SIG-M5 (cell line): Measurements from ENCODE around the gene ATXN7L1.

Experiments
- DNase-seq: peaks from one replicate; lab custom pipeline; 2025; lab: John Stamatoyannopoulos, UW

The ATXN7L1 gene, protein sequence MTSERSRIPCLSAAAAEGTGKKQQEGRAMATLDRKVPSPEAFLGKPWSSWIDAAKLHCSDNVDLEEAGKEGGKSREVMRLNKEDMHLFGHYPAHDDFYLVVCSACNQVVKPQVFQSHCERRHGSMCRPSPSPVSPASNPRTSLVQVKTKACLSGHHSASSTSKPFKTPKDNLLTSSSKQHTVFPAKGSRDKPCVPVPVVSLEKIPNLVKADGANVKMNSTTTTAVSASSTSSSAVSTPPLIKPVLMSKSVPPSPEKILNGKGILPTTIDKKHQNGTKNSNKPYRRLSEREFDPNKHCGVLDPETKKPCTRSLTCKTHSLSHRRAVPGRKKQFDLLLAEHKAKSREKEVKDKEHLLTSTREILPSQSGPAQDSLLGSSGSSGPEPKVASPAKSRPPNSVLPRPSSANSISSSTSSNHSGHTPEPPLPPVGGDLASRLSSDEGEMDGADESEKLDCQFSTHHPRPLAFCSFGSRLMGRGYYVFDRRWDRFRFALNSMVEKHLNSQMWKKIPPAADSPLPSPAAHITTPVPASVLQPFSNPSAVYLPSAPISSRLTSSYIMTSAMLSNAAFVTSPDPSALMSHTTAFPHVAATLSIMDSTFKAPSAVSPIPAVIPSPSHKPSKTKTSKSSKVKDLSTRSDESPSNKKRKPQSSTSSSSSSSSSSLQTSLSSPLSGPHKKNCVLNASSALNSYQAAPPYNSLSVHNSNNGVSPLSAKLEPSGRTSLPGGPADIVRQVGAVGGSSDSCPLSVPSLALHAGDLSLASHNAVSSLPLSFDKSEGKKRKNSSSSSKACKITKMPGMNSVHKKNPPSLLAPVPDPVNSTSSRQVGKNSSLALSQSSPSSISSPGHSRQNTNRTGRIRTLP

DNA sequence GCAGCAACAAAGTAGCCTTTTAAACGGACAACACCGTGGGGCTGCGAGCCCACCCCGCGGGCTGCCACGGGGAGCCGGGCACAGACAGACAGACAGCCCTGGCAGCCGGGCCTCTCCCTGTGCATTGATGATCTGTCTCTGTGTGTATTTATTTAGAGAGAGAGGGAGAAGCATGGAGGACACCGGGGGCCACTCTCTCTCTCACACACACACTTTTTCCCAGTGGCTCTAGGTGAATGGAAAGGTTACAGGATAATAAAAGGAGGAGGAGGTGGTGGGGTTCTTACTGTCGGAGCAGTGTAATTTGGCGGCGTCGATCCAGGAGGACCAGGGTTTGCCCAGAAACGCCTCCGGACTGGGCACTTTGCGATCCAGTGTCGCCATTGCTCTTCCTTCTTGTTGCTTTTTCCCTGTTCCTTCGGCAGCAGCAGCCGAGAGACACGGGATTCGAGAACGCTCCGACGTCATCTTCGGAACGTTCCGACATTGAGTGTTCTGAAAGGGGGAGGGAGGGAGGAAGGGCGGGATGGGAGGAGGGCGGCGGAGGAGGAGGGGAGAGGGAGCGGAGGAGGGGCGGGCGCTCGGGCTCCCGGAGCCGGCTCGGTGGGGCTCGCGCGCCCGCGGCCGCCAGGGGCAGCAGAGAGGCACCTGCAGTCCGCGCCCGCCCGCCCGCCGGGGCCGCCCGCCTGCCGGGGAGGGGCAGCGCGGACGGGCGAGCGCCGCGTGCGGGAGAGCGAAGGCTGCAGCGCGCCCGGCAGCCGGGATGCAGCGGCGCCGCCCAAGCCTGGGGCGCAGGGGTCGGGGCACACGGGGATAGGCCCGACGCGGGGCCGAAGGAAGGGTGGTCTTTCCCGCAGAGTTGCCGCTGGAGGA is at the start of gene ATXN7L1:
Gene ATXN7L1 (minus strand): TSS at position 509 of the 873 bp plus-strand sequence. CDS start 41 bp downstream, at position 468.
- DNase-seq, result peak; percentile 68

DNA sequence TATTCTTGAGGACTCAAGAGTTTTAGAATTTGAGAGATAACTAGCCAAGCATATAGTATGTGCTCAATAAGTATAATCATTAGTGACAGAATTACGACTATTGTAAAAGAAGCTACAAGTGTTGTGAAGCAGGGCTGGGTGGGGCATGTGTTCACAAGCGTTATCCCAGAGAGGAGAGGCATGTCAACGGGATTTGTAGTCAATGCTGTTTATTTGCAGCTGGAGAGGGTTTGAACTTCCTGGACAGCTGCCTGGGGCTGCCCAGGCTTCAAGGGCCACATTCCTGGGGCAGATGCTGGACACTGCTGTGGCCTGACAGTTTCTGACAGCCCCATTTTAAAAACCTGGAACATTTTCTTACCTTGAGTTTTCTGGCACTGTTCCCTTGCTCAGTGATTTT is 49.7 kb upstream of the ATXN7L1 start:
- no peak for DNase-seq

DNA sequence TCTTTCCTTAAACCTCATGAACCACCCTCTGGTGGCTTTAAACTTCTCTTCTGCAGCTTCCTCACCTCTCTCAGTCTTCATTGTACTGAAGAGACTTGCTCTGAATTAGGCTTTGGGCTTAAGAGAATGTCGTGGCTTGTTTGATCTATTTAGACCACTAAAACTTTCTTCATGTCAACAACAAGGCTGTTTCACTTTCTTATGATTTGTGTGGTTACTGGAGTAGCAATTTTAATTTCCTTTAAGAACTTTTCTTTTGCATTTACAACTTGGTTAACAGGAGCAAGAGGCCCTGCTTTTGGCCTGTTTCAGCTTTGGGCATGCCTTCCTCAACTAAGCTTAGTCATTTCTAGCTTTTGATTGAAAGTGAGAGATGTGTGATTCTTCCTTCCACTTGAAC is 48.5 kb upstream of the ATXN7L1 start:
- no peak for DNase-seq

DNA sequence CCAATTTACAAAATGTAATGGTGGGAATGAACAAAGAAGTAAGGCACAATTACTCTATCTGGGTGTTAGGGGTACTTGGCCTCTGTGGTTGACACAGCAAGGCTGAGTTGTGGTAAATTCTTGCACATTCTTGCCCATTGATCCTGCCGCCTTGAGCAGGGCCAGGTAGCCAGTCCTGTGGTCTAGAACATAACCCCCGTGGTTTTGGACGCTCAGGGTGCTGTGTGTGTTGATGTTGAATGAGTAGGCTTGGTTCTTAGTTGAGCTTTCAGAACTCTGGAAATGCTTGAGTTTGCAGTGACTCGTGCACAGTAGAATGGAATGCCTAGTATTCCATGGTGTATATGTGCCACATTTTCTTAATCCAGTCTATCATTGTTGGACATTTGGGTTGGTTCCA is 44.4 kb upstream of the ATXN7L1 start:
- DNase-seq, result no peak

DNA sequence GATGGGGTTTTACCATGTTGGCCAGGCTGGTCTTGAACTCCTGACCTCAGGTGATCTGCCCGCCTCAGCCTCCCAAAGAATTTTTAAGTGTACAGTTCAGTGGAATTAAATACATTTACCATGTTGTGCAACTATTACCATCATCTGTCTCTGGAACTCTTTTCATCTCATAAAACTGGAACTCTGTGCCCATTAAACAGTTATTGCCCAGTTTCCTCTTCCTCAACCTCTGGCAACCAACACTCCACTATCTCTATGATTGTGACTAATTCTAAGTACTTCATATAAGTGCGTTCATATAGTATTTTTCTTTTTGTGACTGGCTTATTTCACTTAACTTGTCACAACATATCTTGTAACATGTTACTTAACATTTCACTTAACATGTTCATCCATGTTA is 41.3 kb upstream of the ATXN7L1 start:
- no peak for DNase-seq

DNA sequence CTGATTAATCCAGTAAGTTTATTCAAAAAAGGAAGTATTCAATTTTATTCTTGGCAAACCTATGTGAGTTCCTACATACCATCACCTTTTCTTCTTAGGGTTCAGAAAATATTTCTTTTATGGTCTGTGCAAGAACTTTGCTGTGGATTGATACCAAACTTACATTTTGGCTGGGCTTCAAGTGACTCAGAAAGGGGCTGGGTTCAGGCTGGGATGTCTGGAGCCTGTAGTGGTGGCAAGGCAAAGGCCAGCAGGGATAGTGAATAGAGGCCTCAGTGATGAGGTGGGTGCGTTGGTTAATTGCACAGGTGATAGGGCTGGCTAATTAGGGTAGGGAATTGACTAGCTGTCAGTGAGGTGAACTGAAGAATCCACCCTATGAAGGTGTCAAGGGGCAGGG is 40.2 kb upstream of the ATXN7L1 start:
- DNase-seq, result no peak

DNA sequence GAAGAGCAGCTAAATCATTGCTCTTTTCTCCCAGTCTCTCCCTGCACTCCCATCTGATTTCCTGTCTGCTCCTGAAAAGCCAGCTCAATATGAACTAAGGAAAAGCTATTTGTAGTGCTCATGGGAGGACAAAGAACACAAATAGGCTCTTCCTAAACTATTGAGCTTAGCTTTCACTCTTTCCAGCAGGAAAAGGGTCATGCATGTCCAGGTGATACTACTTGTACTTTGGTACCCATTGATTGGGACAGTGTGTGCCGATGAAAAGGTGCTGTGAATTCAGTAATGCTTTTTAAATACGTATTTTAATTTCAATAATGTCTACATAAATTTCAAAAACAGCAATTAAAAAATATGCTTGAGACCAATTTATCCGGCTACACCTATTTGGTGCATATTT is 37.5 kb upstream of the ATXN7L1 start:
- no peak for DNase-seq

DNA sequence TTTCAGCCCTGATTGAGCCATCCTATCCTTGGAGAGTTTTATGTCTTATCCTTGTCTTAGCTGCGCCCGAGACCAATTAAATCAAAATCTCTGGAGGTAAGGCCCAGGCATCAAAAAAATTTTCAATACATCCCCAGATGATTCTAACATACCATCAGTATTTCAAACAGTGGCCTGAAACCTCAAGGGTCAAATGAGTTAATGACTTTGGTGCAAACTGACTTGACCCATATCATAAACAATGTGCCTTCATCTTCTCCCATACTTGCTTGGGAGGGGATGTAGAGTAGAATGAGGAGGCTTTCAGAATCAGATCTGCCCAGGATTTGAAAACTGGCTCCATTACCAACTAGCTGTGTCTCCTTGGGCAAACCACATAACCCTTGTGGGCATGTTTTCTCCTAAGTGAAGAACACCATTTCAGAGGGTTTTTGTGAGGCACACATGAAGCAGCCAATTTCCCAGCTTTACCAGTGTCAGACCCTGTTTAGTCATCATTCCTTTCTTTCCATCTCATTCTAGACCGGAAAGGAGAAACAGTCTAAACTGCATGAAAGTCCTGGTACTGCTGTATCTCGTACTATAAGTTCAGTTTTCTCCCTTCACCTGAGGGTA is 35.7 kb upstream of the ATXN7L1 start:
- DNase-seq, result no peak

DNA sequence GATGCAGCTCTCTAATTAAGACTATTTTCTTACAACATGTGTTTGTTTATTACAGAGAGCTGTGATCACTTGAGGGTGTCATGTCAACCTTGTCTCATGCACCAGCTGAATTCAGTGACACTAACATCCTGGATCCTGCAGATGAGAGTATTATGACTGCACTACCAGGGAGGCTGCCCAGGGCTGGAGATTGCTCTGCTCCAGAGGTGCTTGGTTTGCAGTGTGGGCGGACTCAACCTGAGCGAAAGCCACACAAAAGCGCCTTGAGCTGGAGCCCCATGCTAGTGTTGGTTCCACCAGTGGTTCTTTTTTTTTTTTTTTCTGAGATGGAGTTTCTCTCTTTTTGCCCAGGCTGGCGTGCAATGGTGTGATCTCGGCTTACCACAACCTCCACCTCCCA is 33.8 kb upstream of the ATXN7L1 start:
- DNase-seq, result no peak

DNA sequence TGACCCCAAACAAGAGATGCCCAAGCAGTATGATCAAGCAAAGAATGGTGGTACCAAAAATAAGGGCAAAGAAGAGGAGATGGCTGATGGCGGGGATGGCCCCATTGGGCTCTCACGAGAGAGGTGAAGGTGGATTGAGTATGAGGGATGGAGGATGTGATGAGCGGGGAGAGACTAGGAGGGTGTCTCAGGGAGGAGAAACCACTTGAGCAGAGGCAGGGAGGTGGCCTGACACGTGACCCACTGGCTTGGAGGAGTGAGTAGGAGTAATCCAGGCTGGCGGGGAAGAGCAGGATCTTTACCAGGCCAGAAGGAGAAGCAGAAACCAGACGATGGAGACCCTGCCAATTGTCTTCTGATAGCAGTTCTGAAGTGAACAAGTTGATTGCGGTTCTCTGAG is 33.3 kb upstream of the ATXN7L1 start:
- no peak for DNase-seq

DNA sequence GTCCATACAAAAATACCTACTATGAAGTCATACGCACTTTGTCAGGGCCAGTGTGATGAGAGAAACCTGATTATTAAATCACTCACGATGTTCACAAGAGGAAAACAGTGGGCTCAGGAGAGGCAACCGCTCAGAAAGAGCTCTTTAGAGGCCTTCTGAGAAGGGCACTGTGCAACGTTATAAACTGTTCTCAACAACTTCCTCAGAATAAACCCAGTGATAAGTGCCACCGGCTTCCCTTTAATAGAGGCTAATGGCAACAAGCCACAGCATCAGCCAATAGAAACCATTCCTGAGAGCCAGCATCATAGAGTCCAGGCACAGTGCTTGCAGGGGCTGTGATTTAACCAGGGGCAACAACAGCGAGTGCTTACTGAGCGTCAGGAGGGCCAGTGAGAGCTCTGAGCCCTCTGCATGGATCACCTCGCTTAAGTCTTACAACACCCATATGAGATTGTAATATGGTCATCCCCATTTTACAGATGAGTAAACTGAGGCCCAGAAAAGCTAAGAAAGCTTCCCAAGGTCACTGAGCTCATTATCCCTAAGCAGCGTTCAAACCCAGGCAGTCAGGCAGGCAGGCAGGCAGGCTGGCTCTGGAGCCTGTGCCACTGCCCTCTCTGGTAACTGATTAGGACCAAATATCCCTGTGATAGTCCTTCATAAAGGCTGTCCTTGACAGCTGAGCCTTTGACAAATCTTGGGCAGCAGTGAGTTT is 30.9 kb upstream of the ATXN7L1 start:
- no peak for DNase-seq

DNA sequence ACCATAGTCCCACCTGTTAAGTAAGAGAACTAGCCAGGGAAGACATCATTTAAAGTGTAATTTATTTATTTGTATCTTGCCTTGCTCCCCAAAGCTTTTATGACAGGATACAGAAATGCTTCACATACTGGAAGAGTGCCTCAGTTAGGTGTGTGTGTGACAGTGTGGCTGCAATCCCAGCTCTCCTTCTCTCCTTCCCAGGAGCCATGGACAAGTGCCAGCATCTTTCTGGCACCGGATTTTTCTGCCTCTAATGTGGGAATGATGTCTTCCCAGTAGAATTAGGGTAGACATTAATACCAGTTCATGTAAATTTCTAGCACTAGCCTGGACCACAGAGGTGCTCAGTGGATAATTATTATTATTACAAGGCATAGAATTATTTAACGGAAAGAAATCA is 30.3 kb upstream of the ATXN7L1 start:
- DNase-seq, result no peak

DNA sequence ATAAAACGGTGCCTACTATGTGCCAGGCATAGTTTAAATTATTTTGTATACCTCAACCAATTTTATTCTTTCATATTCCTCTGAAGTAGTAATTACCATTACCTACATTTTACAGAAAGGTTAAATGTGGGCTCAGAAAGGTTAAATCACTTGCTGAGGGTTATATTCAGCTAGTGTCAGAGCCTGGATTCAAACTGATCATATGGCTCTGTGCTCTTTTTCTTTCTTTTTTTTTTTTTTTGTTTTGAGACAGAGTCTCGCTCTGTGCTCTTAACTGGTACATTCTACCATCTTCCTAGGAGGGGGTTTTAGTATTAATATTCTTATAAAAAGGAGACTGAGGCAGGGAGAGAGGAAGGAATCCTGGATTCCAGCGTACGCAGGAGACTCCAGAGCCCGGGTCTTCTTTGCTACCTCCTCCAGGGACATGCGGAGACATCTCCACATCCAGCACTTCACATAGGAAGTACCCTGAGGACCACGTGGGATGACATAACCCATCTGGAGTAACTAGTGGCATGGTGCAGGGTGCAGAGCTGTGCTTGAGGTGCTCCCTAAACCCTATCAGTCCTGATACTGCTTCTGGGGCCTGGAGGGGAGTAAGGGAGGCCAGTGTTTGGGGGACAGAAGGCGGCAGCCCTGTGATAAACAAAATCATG is 29.6 kb upstream of the ATXN7L1 start:
- DNase-seq, result no peak

DNA sequence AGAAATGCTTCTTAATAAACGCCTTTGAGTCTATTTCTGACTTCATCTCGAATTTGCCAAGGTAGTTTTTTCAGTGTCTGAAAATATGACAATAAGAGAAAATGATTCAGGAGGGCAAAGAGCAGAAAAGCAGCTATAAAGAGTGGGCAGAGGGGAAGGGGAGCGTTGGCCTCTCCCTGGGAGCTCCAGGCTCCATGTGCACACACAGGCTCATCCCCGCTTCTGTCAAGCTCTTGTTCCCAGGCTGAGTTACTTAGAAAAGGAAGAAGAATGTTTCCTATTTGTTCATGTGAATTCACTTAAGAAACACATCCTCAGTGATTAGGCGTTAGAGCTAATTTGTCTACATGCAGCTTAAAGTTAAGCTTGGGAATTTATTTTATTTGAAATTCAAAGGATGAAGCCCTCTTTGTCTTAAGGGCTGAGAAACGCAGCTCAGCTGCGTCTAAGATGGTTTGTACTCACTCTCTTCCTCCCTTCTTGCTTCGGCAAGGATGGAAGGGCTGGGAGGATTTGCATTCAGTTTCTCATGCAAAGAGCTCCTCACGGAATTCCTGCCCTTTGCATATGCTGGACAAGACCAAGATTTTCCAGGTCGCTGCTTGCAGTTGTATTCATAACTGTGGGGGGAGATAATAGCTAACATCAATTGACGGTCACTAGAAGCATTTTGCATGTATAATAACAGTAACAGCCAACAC is 29.0 kb upstream of the ATXN7L1 start:
- DNase-seq, result no peak

DNA sequence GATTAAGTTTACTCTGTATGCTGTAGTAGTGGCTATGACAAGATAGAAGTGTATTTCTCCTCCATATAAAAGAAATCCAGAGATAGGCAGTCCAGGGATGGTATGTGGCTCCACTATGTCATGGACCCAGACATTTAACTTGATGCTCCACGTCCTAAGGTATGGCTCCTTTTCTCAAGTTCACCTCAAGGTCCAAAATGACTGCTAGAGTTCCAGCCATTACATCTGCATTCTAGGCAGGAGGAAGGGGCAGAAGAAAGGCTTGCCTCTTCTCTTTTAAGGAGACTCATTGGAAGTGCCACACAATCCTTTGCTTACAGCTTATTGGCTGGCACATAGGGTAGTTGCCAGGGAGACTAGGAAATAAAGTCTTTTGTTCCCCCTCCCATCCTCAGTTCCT is 27.7 kb upstream of the ATXN7L1 start:
- DNase-seq, result no peak

DNA sequence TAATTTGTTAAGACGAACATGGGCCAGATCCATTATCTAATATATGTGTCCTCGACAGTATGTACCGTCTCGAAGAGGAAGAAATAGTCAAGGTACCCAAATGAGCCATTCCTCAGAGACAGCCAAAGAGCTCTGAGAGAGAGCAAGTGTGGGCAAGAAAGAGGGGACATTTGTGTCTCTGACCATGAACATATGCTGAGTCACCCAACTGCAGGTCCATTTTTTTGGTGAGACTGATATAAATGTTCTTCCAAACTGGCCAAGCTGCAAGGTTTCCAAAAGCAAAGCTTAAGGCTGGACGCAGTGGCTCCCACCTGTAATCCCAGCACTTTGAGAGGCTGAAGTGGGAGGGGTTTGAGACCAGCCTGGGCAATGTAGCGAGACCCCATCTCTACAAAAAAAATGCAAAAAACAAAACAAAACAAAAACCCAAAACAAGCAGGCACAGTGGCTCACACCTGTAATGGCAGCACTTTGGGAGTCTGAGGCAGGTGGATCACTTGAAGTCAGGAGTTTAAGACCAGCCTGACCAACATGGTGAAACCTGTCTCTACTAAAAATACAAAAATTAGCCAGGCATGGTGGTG is 26.0 kb upstream of the ATXN7L1 start:
- DNase-seq, result no peak

DNA sequence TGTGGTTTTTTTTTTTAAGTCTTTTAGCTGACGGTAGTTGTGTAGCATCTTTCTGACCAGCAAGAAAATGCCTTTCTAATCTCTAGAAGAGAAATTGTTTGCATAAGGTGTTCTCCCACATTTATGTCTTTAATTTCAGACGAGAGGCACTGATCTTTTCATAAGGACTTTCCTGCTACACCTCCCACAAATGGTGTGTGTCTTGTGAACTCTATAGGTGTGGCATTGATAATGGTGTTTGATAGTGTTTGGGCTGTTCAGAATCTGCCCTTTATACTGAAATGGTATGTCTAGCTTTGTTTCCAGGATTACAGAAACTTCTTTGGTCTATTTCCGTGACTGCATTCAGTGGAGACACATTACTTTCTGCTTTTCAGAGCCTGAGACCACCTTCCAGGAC is 21.6 kb upstream of the ATXN7L1 start:
- DNase-seq, result no peak

DNA sequence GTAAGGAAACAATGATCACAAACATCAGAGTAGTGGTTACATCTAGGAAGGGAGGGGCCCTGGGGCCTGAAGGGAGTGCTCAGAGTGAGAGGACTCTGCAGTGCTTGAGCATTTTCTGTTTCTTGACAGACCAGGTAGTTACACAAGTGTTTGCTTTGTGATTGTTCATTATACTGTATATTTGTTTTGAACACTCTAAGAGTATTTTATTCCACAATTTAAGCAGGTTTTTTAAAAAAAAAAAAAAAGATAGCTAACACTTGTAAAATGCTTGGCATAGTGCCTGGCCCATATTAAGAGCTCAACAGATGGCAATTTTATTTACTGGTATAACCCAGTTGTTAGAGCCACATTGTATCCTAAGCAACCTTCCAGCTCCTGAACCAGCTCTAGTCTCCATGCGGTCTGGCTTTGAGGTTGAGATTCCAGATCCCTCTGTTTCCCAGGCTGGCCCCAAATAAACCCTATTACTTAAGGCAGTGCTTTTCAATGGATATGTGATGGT is 20.1 kb upstream of the ATXN7L1 start:
- DNase-seq, result no peak

DNA sequence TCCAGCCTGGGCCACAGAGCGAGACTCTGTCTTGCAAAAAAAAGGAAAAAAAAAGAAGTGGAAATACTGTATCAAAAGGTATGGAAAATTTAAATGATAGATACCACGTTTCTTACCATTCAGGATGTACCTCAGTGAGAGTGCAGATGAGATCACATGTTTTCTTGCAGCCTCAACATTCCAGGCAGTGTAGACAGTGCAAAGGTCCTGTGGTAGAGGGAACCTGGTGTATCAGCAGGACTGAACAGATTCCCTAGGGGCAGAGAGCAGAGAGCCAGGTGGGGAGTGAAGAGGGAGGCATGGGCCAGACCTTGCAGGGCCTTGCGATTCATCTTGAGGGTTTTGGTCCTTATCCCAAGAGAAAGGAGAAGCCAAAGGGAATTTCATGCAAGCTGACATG is 17.7 kb upstream of the ATXN7L1 start:
- no peak for DNase-seq
